Measurements from ENCODE around the gene ATP2B2.

ATP2B2 gene

GRCh38 chr3:10495614-10496013 lies 9.8 kb downstream of the ATP2B2 start:
- no peaks in the 10 kb centered on the region for H3K9me3 ChIP-seq (ENCODE audit: severe bottlenecking)
- ATAC-seq (ENCODE audit: low read depth), result no peak
- H3K4me3 ChIP-seq (ENCODE audit: severe bottlenecking), result no peak overlapping the region
- no peak for DNase-seq (ENCODE audit: low spot score)
- H3K27me3 ChIP-seq (ENCODE audit: insufficient read depth, poor library complexity, severe bottlenecking), result no peaks in the 10 kb centered on the region
- H3K36me3 ChIP-seq (ENCODE audit: low read depth), result no peaks in the 10 kb centered on the region
- no peak for TF ChIP-seq CTCF (IDR thresholded peaks at IDR 0.05; ENCODE audit: poor library complexity, severe bottlenecking)
- no peak overlapping the region for H3K27ac ChIP-seq (ENCODE audit: poor library complexity, severe bottlenecking)
- H3K4me1 ChIP-seq (ENCODE audit: insufficient read depth, poor library complexity, severe bottlenecking), result no peaks in the 10 kb centered on the region

GRCh38 chr3:10495003-10495402 lies 10.4 kb downstream of the ATP2B2 start:
- no peaks in the 10 kb centered on the region for H3K36me3 ChIP-seq (ENCODE audit: low read depth)
- no peak overlapping the region for H3K4me3 ChIP-seq (ENCODE audit: severe bottlenecking)
- H3K27me3 ChIP-seq (ENCODE audit: insufficient read depth, poor library complexity, severe bottlenecking), result no peaks in the 10 kb centered on the region
- ATAC-seq (ENCODE audit: low read depth) (peak; percentile 41; the same call in 1 of the 3 replicates), DNase-seq (ENCODE audit: low spot score) (no peak)
- no peak overlapping the region for H3K27ac ChIP-seq (ENCODE audit: poor library complexity, severe bottlenecking)
- no peak for TF ChIP-seq CTCF (IDR thresholded peaks at IDR 0.05; ENCODE audit: poor library complexity, severe bottlenecking)
- no peaks in the 10 kb centered on the region for H3K4me1 ChIP-seq (ENCODE audit: insufficient read depth, poor library complexity, severe bottlenecking)
- no peaks in the 10 kb centered on the region for H3K9me3 ChIP-seq (ENCODE audit: severe bottlenecking)

- Histone ChIP-seq H3K27me3 (ENCODE audit: insufficient read depth, poor library complexity, severe bottlenecking) (no peaks in the 10 kb centered on the region), H3K4me1 (ENCODE audit: insufficient read depth, poor library complexity, severe bottlenecking) (no peaks in the 10 kb centered on the region), H3K36me3 (ENCODE audit: low read depth) (no peaks in the 10 kb centered on the region)
These were observed 11.2 kb downstream of the ATP2B2 start for GRCh38 chr3:10494180-10494579.

GRCh38 chr3:10493202-10493589 lies 12.2 kb downstream of the ATP2B2 start:
- no peak overlapping the region for H3K4me3 ChIP-seq (ENCODE audit: severe bottlenecking)
- H3K4me1 ChIP-seq (ENCODE audit: insufficient read depth, poor library complexity, severe bottlenecking), result no peaks in the 10 kb centered on the region
- no peak for ATAC-seq (ENCODE audit: low read depth)
- no peak for TF ChIP-seq CTCF (IDR thresholded peaks at IDR 0.05; ENCODE audit: poor library complexity, severe bottlenecking)
- H3K9me3 ChIP-seq (ENCODE audit: severe bottlenecking), result no peaks in the 10 kb centered on the region
- no peak for DNase-seq (ENCODE audit: low spot score)
- no peaks in the 10 kb centered on the region for H3K36me3 ChIP-seq (ENCODE audit: low read depth)
- H3K27ac ChIP-seq (ENCODE audit: poor library complexity, severe bottlenecking), result no peak overlapping the region
- H3K27me3 ChIP-seq (ENCODE audit: insufficient read depth, poor library complexity, severe bottlenecking), result no peaks in the 10 kb centered on the region

More at GRCh38 chr3:10494180-10494579, 11.2 kb downstream of the ATP2B2 start:
- Histone ChIP-seq H3K4me3 (ENCODE audit: severe bottlenecking) (no peak overlapping the region), H3K27ac (ENCODE audit: poor library complexity, severe bottlenecking) (no peak overlapping the region), H3K9me3 (ENCODE audit: severe bottlenecking) (no peaks in the 10 kb centered on the region)
- DNase-seq (ENCODE audit: low spot score) (no peak), ATAC-seq (ENCODE audit: low read depth) (no peak)
- TF ChIP-seq CTCF (IDR thresholded peaks at IDR 0.05; ENCODE audit: poor library complexity, severe bottlenecking), result no peak

- DNase-seq (ENCODE audit: low spot score) (no peak), ATAC-seq (ENCODE audit: low read depth) (no peak)
- H3K27me3 ChIP-seq (ENCODE audit: insufficient read depth, poor library complexity, severe bottlenecking), result no peaks in the 10 kb centered on the region
- TF ChIP-seq CTCF (IDR thresholded peaks at IDR 0.05; ENCODE audit: poor library complexity, severe bottlenecking), result no peak
- H3K27ac ChIP-seq (ENCODE audit: poor library complexity, severe bottlenecking), result no peak overlapping the region
- no peaks in the 10 kb centered on the region for H3K4me1 ChIP-seq (ENCODE audit: insufficient read depth, poor library complexity, severe bottlenecking)
- H3K36me3 ChIP-seq (ENCODE audit: low read depth), result no peaks in the 10 kb centered on the region
- no peaks in the 10 kb centered on the region for H3K9me3 ChIP-seq (ENCODE audit: severe bottlenecking)
- H3K4me3 ChIP-seq (ENCODE audit: severe bottlenecking), result no peak overlapping the region
These were observed 12.8 kb downstream of the ATP2B2 start for GRCh38 chr3:10492364-10493201.

All from RWPE2 (cell line).